ENCODE data around the gene CEP295NL.

GRCh38 chr17:78897664-78898047, 5.3 kb downstream of the CEP295NL start:
- TF ChIP-seq POLR2A (IDR thresholded peaks at IDR 0.05) (no peak), CTCF (IDR thresholded peaks at IDR 0.05) (no peak)
